NCI-H526 treated with DMSO at 0.1 percent for 48 hours (cell line): Measurements from ENCODE around the gene ACSBG1.
"Not testable (repeated sequence)": the region's sequence is repeated elsewhere in the genome, so short reads cannot be mapped to it uniquely, and the experiment has no call there.

ENCODE experiments used
- DNase-seq: peaks from one replicate; lab custom pipeline; 2025; lab: John Stamatoyannopoulos, UW

ACSBG1 gene

DNA sequence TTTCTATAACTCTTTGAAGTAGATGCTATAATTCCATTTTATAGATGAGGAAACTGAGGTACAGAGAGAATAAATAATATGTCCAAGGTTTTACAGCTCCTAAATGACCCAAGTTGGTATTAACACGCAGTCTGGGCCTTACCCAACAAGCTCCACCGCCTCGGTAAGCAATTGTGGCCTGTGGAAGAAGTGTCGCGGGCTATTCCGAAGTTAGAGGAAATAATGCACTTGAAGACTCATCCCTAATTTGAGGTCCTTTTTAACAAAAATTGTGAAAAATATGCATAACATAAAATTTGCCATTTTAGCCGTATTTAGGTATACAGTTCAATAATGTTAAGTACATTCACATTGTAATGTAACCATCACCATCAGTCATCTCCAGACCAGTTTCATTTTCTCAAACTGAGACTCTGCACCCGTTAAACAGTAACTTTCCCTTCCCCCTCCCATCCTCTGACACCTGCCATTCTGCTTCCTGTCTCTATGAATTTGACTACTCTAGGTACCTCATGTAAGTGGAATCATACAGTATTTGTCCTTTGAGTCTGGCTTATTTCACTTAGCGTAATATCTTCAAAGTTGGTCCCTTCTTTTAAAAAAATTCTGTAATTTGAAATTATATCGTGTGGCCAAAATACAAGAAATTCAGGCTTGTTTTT is 67.0 kb downstream of the ACSBG1 start:
- no peak for DNase-seq

DNA sequence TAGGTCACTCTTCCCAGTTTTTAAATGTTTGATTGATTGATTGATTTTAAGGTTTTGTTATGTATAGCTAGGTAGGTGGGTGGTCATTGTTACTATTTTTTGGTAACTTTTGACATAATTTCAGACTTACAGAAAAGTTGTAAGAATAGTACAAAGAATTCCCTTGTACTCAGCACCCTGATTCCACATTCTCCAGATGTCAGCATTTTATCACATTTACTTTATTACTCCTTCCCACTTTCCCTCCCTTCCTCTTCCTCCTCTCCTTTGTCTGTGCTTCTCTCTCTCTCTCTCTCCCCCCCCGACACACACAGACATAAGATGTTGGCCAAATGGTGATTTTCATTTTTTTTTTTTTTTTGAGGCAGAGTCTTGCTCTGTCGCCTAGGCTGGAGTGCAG is 70.4 kb downstream of the ACSBG1 start:
- DNase-seq, result no peak

DNA sequence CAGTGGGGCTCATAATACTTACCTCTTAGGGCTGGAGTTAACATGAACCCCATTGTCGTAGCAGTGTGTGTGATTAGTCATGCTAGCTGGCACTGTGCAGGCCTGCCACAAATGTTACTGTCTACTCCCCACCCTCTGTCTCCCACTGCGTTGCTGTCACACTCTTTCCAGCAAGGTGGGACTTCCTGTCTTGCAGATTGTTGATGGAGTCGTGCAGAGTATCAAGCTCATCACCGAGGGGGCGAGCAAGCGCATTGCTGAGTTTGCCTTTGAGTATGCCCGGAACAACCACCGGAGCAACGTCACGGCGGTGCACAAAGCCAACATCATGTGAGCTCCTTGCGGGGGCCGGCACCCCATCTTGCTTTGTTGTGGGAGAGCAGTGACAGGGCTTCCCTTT is 72.3 kb downstream of the ACSBG1 start:
- DNase-seq, result no peak

DNA sequence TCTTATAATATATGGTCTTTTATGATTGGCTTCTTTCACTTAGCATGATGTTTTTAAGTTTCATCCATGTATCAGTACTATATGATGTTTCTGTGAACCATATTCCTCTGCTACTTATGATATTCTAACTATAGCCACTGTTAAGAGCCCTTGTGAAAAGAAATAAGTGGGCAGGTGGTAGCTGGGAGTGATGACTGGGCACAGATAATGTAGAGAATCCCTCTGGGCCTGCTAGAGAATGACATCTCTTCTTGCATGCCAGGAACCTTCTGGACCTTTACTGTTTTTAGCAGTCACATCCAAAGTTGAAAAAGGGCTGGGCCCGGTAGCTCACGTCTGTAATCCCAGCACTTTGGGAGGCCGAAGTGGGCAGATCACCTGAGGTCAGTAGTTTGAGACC is 75.0 kb downstream of the ACSBG1 start:
- DNase-seq, result no peak

DNA sequence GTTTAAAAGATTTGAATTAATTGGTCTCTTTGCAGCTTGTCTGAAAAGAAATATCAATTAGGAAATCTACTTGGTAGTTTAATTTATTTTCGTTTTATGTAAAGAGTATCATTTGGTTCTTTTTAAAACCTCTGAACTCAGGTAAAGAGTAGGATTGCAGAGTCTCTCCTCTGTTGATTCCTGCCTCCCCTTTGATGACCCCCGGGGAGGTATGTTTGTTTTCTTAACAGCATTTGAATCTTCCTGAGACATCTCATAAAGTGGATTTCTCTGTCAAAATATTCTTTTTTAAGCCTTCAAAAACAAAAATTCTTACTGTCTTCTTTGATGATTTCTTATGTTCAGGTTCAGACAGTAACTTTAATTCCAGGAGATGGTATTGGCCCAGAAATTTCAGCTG is 77.2 kb downstream of the ACSBG1 start:
- DNase-seq, result no peak

DNA sequence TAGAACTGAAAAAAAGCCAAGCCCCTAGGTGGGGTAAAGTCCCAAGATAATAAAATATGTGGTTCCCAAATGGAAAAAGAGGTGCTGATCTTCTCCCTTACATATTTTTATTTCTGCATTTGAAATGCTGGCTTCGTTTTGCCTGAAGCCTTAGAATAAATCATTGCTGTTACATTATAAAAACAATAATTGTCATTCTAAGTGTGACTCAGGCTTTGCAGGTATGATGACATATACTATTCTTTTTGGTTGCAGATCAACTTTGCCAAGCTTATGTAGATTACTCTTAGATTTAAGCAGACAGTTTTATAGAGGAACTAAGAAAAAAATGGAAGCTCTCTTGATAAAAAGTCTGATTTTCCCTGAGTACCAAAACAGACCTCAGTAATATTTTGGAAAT is 77.7 kb downstream of the ACSBG1 start:
- DNase-seq, result no peak

DNA sequence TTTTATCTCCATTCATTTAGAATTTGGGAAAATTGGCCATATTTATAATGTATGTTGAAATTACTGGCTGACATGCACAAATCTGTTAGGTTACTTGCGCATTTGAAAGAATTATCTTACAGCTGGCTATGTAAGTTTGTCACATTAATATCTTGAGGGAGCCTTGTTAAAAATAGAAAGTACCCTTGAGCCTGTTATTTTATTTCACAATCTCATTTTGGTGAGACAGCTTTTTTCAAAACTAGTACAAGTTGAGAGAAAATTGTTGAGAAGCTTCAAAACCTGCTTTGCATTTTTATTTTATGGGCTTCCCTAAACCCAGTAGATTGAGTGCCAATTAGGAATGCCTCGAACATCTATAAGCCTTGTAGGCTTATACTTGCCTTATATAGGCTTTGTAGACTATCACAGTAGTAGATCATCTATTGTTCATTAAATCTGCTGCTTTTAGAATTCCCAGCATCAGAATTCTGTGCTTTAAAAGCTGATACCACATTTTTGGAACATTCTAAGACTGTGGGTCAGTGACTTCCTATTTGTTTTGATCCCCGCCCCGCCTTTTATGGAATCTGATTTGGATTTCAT is 78.9 kb downstream of the ACSBG1 start:
- no peak for DNase-seq

DNA sequence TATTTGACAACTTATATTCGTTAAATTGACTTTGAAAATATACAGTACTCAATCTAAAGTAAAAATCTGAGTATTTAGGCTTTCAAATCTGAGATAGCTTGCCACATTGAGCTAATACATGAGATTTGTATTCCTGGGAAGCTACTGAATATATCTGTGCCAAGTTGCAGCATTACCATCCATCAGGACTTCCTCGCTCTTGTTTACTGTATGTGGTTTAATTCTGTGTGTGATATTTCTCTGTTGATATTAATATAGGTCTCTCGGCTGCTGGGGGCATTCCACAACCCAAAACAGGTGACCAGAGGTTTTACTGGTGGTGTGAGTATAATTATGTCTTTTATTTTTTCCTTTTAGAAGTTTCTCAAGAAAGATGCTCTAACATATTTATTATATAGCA is 79.4 kb downstream of the ACSBG1 start:
- DNase-seq, result no peak

DNA sequence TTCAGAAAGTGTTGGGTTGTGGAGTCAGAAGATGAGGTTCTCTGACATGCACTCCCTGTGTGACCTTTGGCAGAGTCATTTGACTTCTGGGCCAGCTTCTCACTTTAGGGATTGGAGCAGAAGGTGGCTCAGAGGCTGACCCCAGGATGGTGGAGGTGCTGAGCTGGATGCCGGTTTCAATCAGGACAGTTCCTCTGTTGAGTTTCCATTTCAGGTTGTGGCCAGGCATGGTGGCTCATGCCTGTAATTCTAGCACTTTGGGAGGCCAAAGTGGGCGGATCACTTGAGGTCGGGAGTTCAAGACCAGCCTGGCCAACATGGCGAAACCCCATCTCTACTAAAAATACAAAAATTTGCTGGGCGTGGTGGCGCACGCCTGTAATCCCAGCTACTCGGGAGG is 83.3 kb downstream of the ACSBG1 start:
- not testable (repeated sequence) for DNase-seq

DNA sequence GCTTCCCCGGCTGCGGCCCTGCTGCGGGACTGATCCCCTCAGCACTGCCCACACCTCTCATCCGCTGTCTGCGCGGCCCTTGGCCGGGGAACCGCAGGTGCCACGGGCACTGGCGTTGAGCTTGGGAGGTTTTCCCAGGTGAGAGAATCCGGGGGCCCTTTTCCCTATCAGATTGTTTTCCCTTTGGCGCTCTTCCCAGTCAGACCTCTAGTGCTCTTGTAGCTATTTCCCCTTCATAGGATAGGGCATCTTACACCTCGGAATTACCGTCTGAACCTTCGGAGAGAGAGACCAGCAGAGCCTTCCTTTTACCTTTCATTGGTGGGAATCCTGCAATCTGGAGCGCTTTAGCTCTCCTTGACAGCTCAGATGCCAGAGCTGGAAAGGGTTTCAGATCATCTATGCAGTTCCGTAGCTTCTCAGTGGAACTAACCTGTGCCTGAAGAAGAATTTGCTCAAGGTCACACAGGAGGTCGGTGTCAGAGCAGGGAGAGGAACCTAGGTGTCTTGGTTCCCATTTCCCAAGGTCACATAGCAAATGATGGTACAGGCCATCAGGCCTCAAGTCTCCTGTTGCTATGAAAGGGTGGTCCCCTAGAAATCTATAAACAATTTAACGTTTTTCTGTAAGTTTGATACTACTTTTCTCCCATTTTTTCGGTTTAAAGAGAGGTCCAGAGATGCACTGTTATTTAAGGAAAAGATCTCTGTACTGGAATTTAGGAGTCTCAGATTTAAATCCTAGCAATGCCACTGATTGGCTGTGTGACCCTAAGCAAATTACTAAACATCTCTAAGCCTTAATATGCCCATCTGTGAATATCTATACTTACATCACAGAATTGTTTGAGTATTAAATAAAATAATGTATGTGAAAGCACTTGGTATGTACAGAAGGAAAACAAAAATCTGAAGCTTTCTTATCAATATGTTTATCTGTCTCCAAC is 84.3 kb downstream of the ACSBG1 start:
- peak; percentile 27 for DNase-seq

DNA sequence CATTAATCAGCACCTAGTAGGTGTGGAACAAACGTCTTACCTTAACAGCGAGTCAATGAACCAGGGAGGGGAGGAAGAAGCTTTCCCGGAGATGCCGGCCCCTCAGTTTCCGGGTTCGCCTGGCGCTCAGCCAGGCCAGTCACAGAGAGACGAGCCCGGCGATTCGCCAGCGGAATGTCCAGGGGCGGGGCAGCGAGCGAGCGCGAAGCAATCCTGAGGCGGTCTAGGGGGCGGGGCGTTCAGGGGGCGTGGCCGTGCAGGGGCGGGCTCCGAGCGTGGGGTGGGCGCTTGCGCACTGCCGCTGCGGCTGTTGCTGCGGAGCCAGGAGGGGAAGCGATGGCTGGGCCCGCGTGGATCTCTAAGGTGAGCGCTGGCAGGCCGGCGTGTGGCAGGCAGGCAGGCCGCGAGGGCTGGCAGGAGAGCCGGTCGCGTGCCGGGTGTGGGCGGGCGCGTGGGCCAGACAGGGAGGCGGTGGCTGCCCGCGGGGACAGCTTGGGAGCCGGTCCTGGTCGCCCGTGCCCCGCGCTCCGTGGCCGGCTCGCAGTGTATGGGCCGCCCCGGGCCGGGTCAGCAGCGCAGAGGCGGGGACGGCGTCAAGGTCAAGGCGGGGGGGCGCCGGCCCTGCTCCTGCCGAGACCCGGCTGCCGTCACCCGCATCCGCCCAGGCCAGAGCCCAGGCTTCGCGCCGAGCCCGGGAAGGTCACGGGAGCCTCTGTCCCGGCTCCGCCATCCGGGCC is 85.1 kb downstream of the ACSBG1 start, which contains the start of gene IDH3A:
IDH3A (plus strand) TSS at position 295 of the 737 bp plus-strand sequence; CDS start at position 337, 42 bp downstream.
- DNase-seq, result peak; percentile 85

DNA sequence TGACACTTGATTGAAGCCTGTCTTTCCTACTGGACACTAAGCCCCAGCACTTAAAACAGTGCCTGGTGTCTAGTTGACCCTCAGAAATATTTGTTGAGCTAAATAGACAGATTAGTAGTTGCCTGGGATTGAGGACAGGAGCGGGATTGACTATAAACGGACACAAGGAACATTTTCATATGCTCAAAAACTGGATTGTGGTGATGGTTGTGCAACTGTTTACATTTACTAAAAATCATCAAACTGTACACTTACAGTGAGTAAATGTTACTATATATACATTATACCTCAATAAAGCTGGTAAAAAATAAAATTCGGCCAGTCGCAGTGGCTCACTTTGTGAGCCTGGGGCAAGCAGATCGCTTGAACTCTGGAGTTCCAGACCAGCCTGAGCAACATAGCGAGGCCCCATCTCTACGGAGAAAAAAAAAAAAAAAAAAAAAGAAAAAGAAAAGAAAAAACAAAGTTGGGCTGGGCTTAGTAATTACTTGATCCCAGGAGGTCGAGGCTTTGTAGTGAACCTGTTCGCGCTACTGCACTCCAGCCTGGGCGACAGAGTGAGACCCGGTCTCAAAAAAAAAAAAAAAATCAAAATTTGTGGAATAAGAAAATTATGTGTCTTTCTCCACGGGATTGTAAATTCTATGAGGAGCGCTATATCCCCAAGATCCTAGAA is 85.8 kb downstream of the ACSBG1 start:
- no peak for DNase-seq

DNA sequence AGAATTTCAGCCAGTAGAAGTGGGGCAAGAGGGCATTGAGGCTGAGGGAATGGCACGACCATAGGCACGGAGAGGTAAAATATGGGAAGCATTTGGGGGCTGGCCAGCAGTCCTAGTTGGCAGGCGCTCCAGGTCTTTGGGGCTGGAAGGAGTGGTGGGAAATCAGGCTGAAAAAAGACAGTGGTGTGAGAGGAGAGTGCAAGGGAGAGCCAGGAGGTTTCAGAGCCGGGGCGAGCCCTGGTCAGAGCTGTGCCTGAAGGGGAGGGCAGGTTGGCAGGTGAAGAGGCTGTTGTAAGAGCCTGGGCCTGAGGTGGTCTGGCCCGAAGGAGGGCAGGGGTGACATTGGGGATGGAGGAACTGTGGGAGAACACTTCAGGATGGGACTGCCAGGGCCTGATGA is 86.8 kb downstream of the ACSBG1 start:
- no peak for DNase-seq

DNA sequence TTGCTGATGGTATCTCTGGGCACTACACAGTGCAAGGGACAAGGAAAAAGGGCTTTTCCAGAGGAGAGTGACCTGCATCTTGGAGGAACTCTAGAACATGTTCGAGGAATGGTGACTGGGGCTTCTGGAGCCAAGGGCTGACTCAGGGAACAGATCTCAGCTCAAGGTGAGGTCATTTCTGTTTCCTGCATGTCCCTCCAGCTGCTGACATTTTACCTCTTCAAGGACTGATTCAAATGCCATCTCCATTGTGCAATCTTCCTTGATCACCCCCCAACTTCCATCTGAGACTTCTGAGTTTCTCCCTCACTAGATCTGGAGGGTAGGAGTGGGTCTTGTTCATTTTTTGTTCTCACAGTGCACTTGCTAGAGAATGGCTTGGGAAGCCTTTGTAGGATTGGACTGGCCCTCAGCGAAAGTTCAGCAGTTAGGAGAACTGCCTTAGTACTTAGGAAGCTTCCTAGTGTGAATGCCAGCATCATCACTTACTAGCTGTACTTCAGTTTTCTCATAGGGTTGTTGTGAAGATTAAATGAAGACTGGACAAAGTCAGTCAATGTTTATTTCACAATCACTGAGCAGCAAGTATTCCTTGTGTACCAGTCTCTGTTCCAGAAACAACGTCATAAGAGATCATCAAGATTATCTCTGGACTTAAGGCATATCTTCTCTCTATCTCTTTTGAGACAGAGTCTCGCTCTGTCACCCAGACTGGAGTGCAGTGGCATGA is 87.8 kb downstream of the ACSBG1 start:
- DNase-seq, result no peak

DNA sequence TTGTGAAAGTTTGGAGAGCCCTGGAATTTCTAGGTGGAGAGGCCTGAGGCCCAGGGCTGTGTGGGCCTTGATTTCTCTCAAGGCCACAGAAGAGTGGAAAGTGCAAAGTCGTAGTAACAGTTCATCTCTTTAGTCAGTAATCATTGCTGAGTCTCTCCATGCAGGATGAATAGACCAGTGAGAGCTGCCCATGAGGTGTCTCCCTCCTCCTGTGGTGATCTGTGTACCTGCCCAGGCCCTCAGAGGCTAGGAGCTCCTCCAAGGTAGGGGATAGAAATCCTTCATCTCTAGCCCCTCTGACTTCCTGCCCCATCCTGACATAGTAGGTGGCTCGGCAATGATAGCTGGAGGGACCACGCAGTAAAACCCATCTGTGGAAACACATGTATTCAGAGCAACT is 92.0 kb downstream of the ACSBG1 start:
- DNase-seq, result no peak

DNA sequence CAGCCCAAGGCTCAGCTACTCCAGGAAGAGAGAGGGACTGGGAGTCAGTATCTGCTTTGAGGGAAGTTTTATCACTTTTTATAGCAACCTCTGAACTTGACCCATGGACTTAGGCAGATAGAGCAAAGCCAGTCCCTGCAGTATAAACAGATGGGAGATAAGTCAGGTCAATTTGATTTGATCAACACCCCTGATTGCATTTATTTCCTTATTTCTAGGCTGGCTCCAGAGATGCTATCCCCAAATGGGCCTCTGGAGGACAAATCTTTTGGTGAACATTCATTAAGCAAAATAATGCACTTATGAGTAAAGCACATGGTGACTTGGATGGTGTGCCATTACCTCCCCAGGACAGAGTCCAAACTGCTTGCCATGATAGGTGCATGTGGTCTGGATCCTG is 94.1 kb downstream of the ACSBG1 start:
- no peak for DNase-seq

DNA sequence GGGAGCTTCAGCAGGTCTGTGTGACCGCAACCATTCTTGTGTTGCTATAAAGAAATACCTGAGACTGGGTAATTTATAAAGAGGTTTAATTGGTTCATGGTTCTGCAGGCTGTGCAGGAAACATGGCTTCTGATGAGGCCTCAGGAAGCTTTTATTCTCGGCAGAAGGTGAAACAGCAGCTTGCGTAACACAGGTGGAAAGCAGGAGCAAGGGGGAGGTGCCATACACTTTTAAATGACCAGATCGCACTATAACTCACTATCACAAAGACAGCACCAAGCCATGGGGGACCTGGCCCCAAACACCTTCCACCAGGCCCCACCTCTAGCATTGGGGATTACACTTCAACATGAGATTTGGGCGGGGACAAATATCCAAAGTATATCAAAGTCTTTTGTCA is 94.8 kb downstream of the ACSBG1 start:
- no peak for DNase-seq

DNA sequence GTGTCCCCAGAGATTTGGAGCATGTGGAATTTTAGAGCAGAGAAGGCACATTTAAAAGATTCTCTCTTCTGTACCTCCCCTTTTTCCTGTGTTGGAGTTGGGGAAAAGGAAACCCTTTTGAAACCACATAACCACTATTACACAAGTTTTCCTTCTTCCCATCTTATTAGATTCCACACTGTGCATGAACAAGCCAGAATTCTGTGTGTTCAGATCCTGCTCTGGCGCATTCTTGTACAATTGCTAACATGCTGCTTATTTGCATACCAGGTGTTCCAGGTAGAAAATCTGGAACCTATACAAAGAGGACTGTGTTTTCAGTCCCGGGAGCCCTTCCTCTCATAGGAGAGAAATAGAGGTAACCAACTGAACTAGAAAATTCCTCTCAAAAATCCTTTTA is 100.6 kb downstream of the ACSBG1 start:
- DNase-seq, result peak; percentile 96

DNA sequence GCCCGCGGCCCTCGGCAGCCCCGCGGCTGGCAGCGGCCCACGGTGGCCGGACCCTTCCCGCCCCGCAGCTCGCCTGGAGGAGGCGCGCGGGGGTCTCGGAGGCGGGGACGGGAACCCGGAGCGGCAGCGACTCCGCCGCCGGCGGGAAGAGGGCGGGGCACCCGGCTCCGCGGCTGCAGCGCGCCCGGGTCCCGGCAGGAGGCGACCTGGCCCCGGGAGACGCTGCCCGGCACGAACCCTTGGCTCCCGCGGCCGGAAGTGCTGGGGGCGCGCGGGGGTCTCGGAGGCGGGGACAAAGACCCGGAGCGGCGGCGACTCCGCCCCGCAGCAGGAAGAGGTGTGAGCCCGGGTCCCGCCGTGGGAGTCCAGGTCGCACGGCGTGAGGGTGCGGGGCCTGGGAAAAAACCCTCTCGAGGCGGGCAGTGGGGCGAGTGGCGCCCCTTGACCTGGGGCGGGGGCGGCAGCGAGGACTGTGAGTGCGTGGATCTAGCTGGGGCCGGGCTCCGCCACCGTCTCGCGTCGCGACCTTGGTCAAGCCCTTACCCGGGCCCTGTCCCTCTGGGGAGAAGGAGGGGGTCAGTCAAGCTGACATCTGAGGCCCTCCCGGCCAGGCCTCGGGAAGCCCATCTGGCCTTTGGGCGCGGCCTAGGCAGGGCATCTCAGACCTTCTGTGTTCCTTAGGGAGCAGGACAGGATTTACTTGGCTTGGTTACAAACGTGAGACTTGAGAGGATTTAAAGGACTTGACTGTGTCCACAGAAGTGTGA is 102.9 kb downstream of the ACSBG1 start, which contains the start of gene CIB2:
CIB2 (minus strand) TSS at position 151 of the 767 bp plus-strand sequence. CDS start 230 bp downstream, outside the sequence.
- peak; percentile 52 for DNase-seq
